Endothelial cell (in vitro differentiated cells): ENCODE results near the gene ATP8A2. TPM values are rescaled to one million over a fixed set of nuclear protein-coding genes. Genes with fewer than 3 reads are reported as not detected.

ENCODE experiments used
- DNase-seq: peaks from one replicate; pipeline ENCODE4 v3.0.0; 2021; ENCODE audit warnings: low spot score
- H3K27ac Mint-ChIP-seq: one replicate; pipeline ENCODE4 v1.8.0; 2021; ENCODE audit warnings: mixed read lengths, inconsistent platforms; ENCODE audit not compliant: unreplicated experiment
- H3K27me3 Mint-ChIP-seq: one replicate; pipeline ENCODE4 v1.8.0; 2021; ENCODE audit warnings: mild to moderate bottlenecking, moderate library complexity, mixed read lengths, inconsistent platforms; ENCODE audit not compliant: unreplicated experiment
- H3K36me3 Mint-ChIP-seq: one replicate; pipeline ENCODE4 v1.8.0; 2021; ENCODE audit warnings: mild to moderate bottlenecking, low read depth, mixed read lengths, inconsistent platforms; ENCODE audit not compliant: unreplicated experiment
- H3K4me1 Mint-ChIP-seq: one replicate; pipeline ENCODE4 v1.8.0; 2021; ENCODE audit warnings: mild to moderate bottlenecking, mixed read lengths, inconsistent platforms; ENCODE audit not compliant: unreplicated experiment
- H3K4me3 Mint-ChIP-seq: one replicate; pipeline ENCODE4 v1.8.0; 2021; ENCODE audit warnings: mild to moderate bottlenecking, mixed read lengths, inconsistent platforms; ENCODE audit not compliant: unreplicated experiment
- H3K9me3 Mint-ChIP-seq: one replicate; pipeline ENCODE4 v1.8.0; 2021; ENCODE audit warnings: mixed read lengths, inconsistent platforms; ENCODE audit not compliant: unreplicated experiment
- CTCF ChIP-seq: fragments of 200-600 bp; sonication (generic); IDR thresholded peaks from one replicate; pipeline ENCODE4 v1.5.0; 2021; ENCODE audit warnings: antibody characterized with exemption; ENCODE audit not compliant: unreplicated experiment
- total RNA-seq: library from RNA; stranded (reverse); fragmentation: NEBNext Ultra II Directional; extraction: Animal tissue kit (Norgen Biotek cat#: 25700); gene quantifications from one replicate; pipeline ENCODE4 v1.2.1, GENCODE V29; 2021; ENCODE audit not compliant: unreplicated experiment

Gene ATP8A2
- total RNA-seq, 1 donor from 2014 or later, result 2.1 TPM

- peaks cover 9% of the 10 kb centered on the region for H3K4me1 Mint-ChIP-seq
- no peaks in the 10 kb centered on the region for H3K9me3 Mint-ChIP-seq
- no peak overlapping the region for H3K27ac Mint-ChIP-seq
- peaks cover 2% of the 10 kb centered on the region for H3K27me3 Mint-ChIP-seq
- DNase-seq, result no peak
- no peak overlapping the region for H3K4me3 Mint-ChIP-seq
- H3K36me3 Mint-ChIP-seq, result no peaks in the 10 kb centered on the region
- no peak for TF ChIP-seq CTCF
Measured at GRCh38 chr13:25733001-25733491, 361.3 kb downstream of the ATP8A2 start.

GRCh38 chr13:25733696-25734435 lies 362.1 kb downstream of the ATP8A2 start:
- DNase-seq, result no peak
- no peak for TF ChIP-seq CTCF
- Mint-ChIP-seq H3K27ac (no peak overlapping the region), H3K4me1 (peaks cover 15% of the 10 kb centered on the region), H3K4me3 (no peak overlapping the region), H3K9me3 (no peaks in the 10 kb centered on the region), H3K27me3 (peaks cover 2% of the 10 kb centered on the region), H3K36me3 (no peaks in the 10 kb centered on the region)

- Mint-ChIP-seq H3K9me3 (no peaks in the 10 kb centered on the region), H3K27ac (no peak overlapping the region), H3K27me3 (no peaks in the 10 kb centered on the region), H3K36me3 (no peaks in the 10 kb centered on the region), H3K4me1 (peaks cover 23% of the 10 kb centered on the region), H3K4me3 (no peak overlapping the region)
- TF ChIP-seq CTCF, result no peak
- DNase-seq, result no peak
Measured at GRCh38 chr13:25738342-25739196, 366.8 kb downstream of the ATP8A2 start.

- H3K36me3 Mint-ChIP-seq, result no peaks in the 10 kb centered on the region
- no peak overlapping the region for H3K27ac Mint-ChIP-seq
- TF ChIP-seq CTCF, result no peak
- H3K9me3 Mint-ChIP-seq, result no peaks in the 10 kb centered on the region
- DNase-seq, result no peak
- no peaks in the 10 kb centered on the region for H3K27me3 Mint-ChIP-seq
- no peak overlapping the region for H3K4me3 Mint-ChIP-seq
- peaks cover 29% of the 10 kb centered on the region for H3K4me1 Mint-ChIP-seq
Measured at GRCh38 chr13:25739376-25739775, 367.6 kb downstream of the ATP8A2 start.

- H3K9me3 Mint-ChIP-seq, result no peaks in the 10 kb centered on the region
- H3K27ac Mint-ChIP-seq, result no peak overlapping the region
- no peak for TF ChIP-seq CTCF
- H3K4me3 Mint-ChIP-seq, result no peak overlapping the region
- peaks cover 44% of the 10 kb centered on the region for H3K4me1 Mint-ChIP-seq
- no peaks in the 10 kb centered on the region for H3K27me3 Mint-ChIP-seq
- DNase-seq, result no peak
- H3K36me3 Mint-ChIP-seq, result no peaks in the 10 kb centered on the region
Measured at GRCh38 chr13:25741796-25742195, 370.0 kb downstream of the ATP8A2 start.
